ENCODE data around the gene BBS10. TPM values are rescaled to one million over a fixed set of nuclear protein-coding genes. Genes with fewer than 3 reads are reported as not detected.

The BBS10 gene
- total RNA-seq, 1 experiment from 2014 or later: 6.0 TPM

DNA sequence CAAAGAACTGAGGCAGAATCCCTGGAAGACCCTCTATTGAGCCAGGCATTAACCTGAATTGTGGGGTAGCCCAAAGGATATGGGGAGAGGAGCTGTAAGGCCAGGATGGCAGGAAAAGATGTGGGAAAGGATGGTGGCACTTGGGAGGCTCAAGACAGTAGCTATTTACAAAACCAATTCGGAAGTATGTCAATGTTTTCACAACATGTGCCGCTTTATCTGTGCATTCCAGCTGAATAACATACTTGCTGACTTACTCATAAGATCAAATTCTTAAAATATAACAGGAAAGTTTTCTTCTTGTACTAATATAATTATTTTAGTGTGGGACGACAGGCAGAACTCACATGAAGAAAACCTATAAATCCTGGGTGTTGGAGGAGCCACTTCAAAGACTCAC, 10.6 kb downstream of the BBS10 start:
- Histone ChIP-seq H3K4me3 (ENCODE audit: low read depth, low read length) (no peak overlapping the region), H3K27me3 (replicated peaks; ENCODE audit: control insufficient read depth, insufficient read depth, low read length) (no peaks in the 10 kb centered on the region), H3K4me1 (no peaks in the 10 kb centered on the region), H3K9me3 (no peaks in the 10 kb centered on the region), H3K36me3 (ENCODE audit: control insufficient read depth, insufficient read depth, low read length) (no peaks in the 10 kb centered on the region)
- intact Hi-C loops (cut with micrococcal nuclease; ENCODE audit: unreplicated experiment): no loop called here
- Mint-ChIP-seq H3K4me3 (ENCODE audit: unreplicated experiment) (no peak overlapping the region), H3K9me3 (ENCODE audit: unreplicated experiment) (peaks cover 10% of the 10 kb centered on the region), H3K36me3 (ENCODE audit: insufficient read depth, unreplicated experiment) (no peaks in the 10 kb centered on the region), H3K27ac (ENCODE audit: unreplicated experiment) (no peak overlapping the region), H3K27me3 (ENCODE audit: insufficient read depth, unreplicated experiment) (no peaks in the 10 kb centered on the region), H3K4me1 (ENCODE audit: low read depth, unreplicated experiment) (peaks cover 20% of the 10 kb centered on the region)
- BruUV-seq (replicated peaks): no TSS peak
- TF ChIP-seq, protein P1, sequence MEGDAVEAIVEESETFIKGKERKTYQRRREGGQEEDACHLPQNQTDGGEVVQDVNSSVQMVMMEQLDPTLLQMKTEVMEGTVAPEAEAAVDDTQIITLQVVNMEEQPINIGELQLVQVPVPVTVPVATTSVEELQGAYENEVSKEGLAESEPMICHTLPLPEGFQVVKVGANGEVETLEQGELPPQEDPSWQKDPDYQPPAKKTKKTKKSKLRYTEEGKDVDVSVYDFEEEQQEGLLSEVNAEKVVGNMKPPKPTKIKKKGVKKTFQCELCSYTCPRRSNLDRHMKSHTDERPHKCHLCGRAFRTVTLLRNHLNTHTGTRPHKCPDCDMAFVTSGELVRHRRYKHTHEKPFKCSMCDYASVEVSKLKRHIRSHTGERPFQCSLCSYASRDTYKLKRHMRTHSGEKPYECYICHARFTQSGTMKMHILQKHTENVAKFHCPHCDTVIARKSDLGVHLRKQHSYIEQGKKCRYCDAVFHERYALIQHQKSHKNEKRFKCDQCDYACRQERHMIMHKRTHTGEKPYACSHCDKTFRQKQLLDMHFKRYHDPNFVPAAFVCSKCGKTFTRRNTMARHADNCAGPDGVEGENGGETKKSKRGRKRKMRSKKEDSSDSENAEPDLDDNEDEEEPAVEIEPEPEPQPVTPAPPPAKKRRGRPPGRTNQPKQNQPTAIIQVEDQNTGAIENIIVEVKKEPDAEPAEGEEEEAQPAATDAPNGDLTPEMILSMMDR (IDR thresholded peaks at IDR 0.05; ENCODE audit: insufficient read depth in 1 of 2, low read depth in 1 of 2, low read length in 1 of 2, severe bottlenecking in 1 of 2, unreplicated experiment in 1 of 2): no peak
- ChIA-PET POLR2A (no interaction called here), CTCF (interaction anchor here (0.9 kb wide), 1 partner anchor 11 kb away, joined by 3 read pairs; the partner anchor contains the start of gene BBS10)
- no peak for DNase-seq

DNA sequence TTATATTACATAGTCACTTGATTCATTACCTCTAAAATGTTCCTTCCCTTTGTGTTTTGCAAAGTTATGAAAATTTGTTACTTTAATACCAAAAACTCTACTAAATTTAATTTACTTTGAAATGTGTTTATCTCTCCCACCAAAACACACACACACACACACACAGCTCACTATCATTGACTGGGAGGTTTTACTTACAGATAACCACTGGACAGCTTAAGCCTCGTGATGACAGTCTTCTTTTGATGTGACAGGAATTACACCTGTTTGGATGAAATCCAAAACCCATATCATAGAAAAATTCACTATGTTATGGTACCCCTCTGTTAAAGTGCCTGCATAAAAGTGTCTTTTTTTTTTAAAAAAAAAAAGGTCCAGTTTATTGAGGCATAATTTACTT, 15.6 kb downstream of the BBS10 start:
- Mint-ChIP-seq H3K4me3 (ENCODE audit: unreplicated experiment) (no peak overlapping the region), H3K27ac (ENCODE audit: unreplicated experiment) (no peak overlapping the region), H3K4me1 (ENCODE audit: low read depth, unreplicated experiment) (peaks cover 37% of the 10 kb centered on the region), H3K9me3 (ENCODE audit: unreplicated experiment) (peaks cover 38% of the 10 kb centered on the region), H3K27me3 (ENCODE audit: insufficient read depth, unreplicated experiment) (no peaks in the 10 kb centered on the region), H3K36me3 (ENCODE audit: insufficient read depth, unreplicated experiment) (no peaks in the 10 kb centered on the region)
- Histone ChIP-seq H3K4me3 (ENCODE audit: low read depth, low read length) (no peak overlapping the region), H3K36me3 (ENCODE audit: control insufficient read depth, insufficient read depth, low read length) (no peaks in the 10 kb centered on the region), H3K27me3 (replicated peaks; ENCODE audit: control insufficient read depth, insufficient read depth, low read length) (no peaks in the 10 kb centered on the region), H3K4me1 (peaks cover 21% of the 10 kb centered on the region), H3K9me3 (peaks cover 14% of the 10 kb centered on the region; the same call in 1 of the 2 replicates)
- no TSS peak for BruUV-seq (replicated peaks)
- intact Hi-C loops (cut with micrococcal nuclease; ENCODE audit: unreplicated experiment): no loop called here
- DNase-seq: no peak
- TF ChIP-seq, protein P1 (IDR thresholded peaks at IDR 0.05; ENCODE audit: insufficient read depth in 1 of 2, low read depth in 1 of 2, low read length in 1 of 2, severe bottlenecking in 1 of 2, unreplicated experiment in 1 of 2): no peak
- POLR2A ChIA-PET: no interaction called here
- CTCF ChIA-PET: no interaction called here

DNA sequence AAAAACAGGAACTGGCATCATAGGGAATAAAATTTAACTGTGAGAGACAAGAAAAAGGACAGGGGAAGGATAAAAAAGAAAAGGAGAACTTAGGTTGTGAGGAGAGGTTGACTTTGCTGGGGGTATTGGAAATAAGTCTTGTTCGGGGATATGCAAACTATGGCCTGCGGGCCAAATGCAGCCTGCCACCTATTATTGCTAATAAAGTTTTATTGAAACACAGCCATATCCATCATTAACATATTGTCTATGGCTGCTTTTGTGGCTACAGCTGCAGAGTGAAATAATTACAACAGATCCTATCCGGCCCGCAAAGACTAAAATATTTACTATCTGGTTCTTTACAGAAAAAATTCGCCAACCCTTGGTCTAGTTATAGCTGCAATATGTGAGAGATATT, 18.6 kb downstream of the BBS10 start:
- no TSS peak for BruUV-seq (replicated peaks)
- peaks cover 21% of the 10 kb centered on the region for H3K4me1 ChIP-seq
- peaks cover 38% of the 10 kb centered on the region for H3K9me3 Mint-ChIP-seq (ENCODE audit: unreplicated experiment)
- intact Hi-C loops (cut with micrococcal nuclease; ENCODE audit: unreplicated experiment): no loop called here
- H3K36me3 ChIP-seq (ENCODE audit: control insufficient read depth, insufficient read depth, low read length): no peaks in the 10 kb centered on the region
- H3K4me3 Mint-ChIP-seq (ENCODE audit: unreplicated experiment): no peak overlapping the region
- ChIA-PET CTCF (interaction anchor here (0.6 kb wide), 1 partner anchor 279 kb away, joined by 8 read pairs; no protein-coding TSS in a partner anchor), POLR2A (no interaction called here)
- H3K27ac Mint-ChIP-seq (ENCODE audit: unreplicated experiment): peak overlapping the region; percentile 9
- peaks cover 29% of the 10 kb centered on the region for H3K4me1 Mint-ChIP-seq (ENCODE audit: low read depth, unreplicated experiment)
- H3K4me3 ChIP-seq (ENCODE audit: low read depth, low read length): no peak overlapping the region
- no peaks in the 10 kb centered on the region for H3K27me3 Mint-ChIP-seq (ENCODE audit: insufficient read depth, unreplicated experiment)
- peaks cover 8% of the 10 kb centered on the region for H3K36me3 Mint-ChIP-seq (ENCODE audit: insufficient read depth, unreplicated experiment)
- H3K9me3 ChIP-seq: peaks cover 14% of the 10 kb centered on the region; the same call in 1 of the 2 replicates
- H3K27me3 ChIP-seq (replicated peaks; ENCODE audit: control insufficient read depth, insufficient read depth, low read length): no peaks in the 10 kb centered on the region
- DNase-seq: no peak
- TF ChIP-seq, protein P1 (IDR thresholded peaks at IDR 0.05; ENCODE audit: insufficient read depth in 1 of 2, low read depth in 1 of 2, low read length in 1 of 2, severe bottlenecking in 1 of 2, unreplicated experiment in 1 of 2): no peak

Data from Caco-2 (cell line).